HEK293T (cell line): ENCODE data around the gene SMIM36.

Experiments used
- BHLHE40 ChIP-seq: fragments of 450-650 bp; IDR thresholded peaks from 2 replicates; pipeline ENCODE4 v1.6.1; 2016; ENCODE audit warnings: mild to moderate bottlenecking, moderate library complexity, borderline replicate concordance
- CTBP1 ChIP-seq: fragments of 450-650 bp; IDR thresholded peaks from 2 replicates; pipeline ENCODE4 v1.6.1; 2016; ENCODE audit warnings: borderline replicate concordance
- ELF4 ChIP-seq: fragments of 450-650 bp; IDR thresholded peaks from 2 replicates; pipeline ENCODE4 v1.6.1; 2017; ENCODE audit warnings: antibody characterized with exemption
- FOXA1 ChIP-seq: fragments of 450-650 bp; IDR thresholded peaks from 2 replicates; pipeline ENCODE4 v1.6.1; 2016; ENCODE audit warnings: mild to moderate bottlenecking
- FOXK2 ChIP-seq: fragments of 450-650 bp; IDR thresholded peaks from 2 replicates; pipeline ENCODE4 v1.6.1; 2016; ENCODE audit warnings: mild to moderate bottlenecking
- FOXM1 ChIP-seq: fragments of 450-650 bp; IDR thresholded peaks from 2 replicates; pipeline ENCODE4 v1.6.1; 2017; ENCODE audit warnings: mild to moderate bottlenecking, borderline replicate concordance
- HDGF ChIP-seq: fragments of 450-650 bp; IDR thresholded peaks from 2 replicates; pipeline ENCODE4 v1.6.1; 2017; ENCODE audit warnings: antibody characterized with exemption, borderline replicate concordance
- L3MBTL2 ChIP-seq: fragments of 450-650 bp; conservative IDR thresholded peaks from 2 replicates; pipeline ENCODE4 v1.6.1; 2016; ENCODE audit warnings: mild to moderate bottlenecking
- LEF1 ChIP-seq: fragments of 450-650 bp; IDR thresholded peaks from 2 replicates; pipeline ENCODE4 v1.6.1; 2017; ENCODE audit warnings: mild to moderate bottlenecking, borderline replicate concordance
- NFRKB ChIP-seq: fragments of 450-650 bp; IDR thresholded peaks from 2 replicates; pipeline ENCODE4 v1.6.1; 2016; ENCODE audit warnings: mild to moderate bottlenecking, moderate library complexity
- SP1 ChIP-seq: fragments of 450-650 bp; IDR thresholded peaks from 2 replicates; pipeline ENCODE4 v1.6.1; 2017
- TARDBP ChIP-seq: fragments of 450-650 bp; IDR thresholded peaks from 2 replicates; pipeline ENCODE4 v1.6.1; 2016
- ZNF384 ChIP-seq: fragments of 450-650 bp; IDR thresholded peaks from 2 replicates; pipeline ENCODE4 v1.6.1; 2016
- TF ChIP-seq, protein P1 (sequence below): fragments of 450-650 bp; IDR thresholded peaks from 2 replicates; pipeline ENCODE4 v1.6.1; 2016

- TF ChIP-seq SP1 (no peak), LEF1 (no peak), ELF4 (no peak), NFRKB (no peak), BHLHE40 (no peak), HDGF (no peak), FOXK2 (no peak), L3MBTL2 (no peak), CTBP1 (no peak), TARDBP (no peak), FOXM1 (no peak), FOXA1 (no peak), ZNF384 (no peak)
- TF ChIP-seq, protein P1, sequence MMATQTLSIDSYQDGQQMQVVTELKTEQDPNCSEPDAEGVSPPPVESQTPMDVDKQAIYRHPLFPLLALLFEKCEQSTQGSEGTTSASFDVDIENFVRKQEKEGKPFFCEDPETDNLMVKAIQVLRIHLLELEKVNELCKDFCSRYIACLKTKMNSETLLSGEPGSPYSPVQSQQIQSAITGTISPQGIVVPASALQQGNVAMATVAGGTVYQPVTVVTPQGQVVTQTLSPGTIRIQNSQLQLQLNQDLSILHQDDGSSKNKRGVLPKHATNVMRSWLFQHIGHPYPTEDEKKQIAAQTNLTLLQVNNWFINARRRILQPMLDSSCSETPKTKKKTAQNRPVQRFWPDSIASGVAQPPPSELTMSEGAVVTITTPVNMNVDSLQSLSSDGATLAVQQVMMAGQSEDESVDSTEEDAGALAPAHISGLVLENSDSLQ: no peak
These were observed 28.5 kb downstream of the SMIM36 start for GRCh38 chr17:55482591-55483389.
